GM23248 (cell line): ENCODE data around the gene CCNYL1.

Experiments used
- EZH2 ChIP-seq: fragments of 200-600 bp; sonication (generic); IDR thresholded peaks from 2 replicates; pipeline ENCODE4 v1.6.1; 2018; ENCODE audit warnings: antibody characterized with exemption, mild to moderate bottlenecking; ENCODE audit not compliant: insufficient read depth, poor library complexity, severe bottlenecking
- EZH2phosphoT487 ChIP-seq: fragments of 200-600 bp; sonication (generic); IDR thresholded peaks from 2 replicates; pipeline ENCODE4 v1.6.1; 2018; ENCODE audit warnings: antibody characterized with exemption, moderate library complexity, mild to moderate bottlenecking, low read depth; ENCODE audit not compliant: insufficient read depth

- TF ChIP-seq EZH2 (no peak), EZH2phosphoT487 (no peak)
Observed at GRCh38 chr2:207790898-207791297, 79.5 kb downstream of the CCNYL1 start.
